Tibial artery (tissue), 4 donors: ENCODE results near the gene ADGRL3.

Source experiments
- DNase-seq, 2 donors: peaks; one replicate each; pipeline ENCODE4 v3.0.0-alpha.2; 2019
- H3K27ac ChIP-seq, 2 donors: fragments of 200-600 bp; sonication (generic) in 1 of 2; 1 replicate in 1 of 2; 2 replicates in 1 of 2; pipeline ENCODE4 v1.5.1; 2018 to 2019; ENCODE audit warnings: mild to moderate bottlenecking in 1 of 2
- H3K27me3 ChIP-seq, 2 donors: fragments of 200-600 bp; sonication (generic) in 1 of 2; one replicate each; pipeline versions ENCODE4 v1.5.1 to v1.6.0; 2016 to 2019
- H3K36me3 ChIP-seq, 3 donors: fragments of 200-600 bp; sonication (generic) in 2 of 3; one replicate each; pipeline ENCODE4 v1.5.1; 2016 to 2019; ENCODE audit warnings: mild to moderate bottlenecking in 2 of 3
- H3K4me1 ChIP-seq, 4 donors: fragments of 200-600 bp; sonication (generic) in 2 of 4; 1 replicate in 3 of 4; 2 replicates in 1 of 4; pipeline ENCODE4 v1.5.1; 2016 to 2019
- H3K4me3 ChIP-seq, 2 donors: fragments of 200-600 bp; sonication (generic) in 1 of 2; 1 replicate in 1 of 2; 2 replicates in 1 of 2; pipeline ENCODE4 v1.5.1; 2018 to 2019; ENCODE audit warnings: mild to moderate bottlenecking in 2 of 2
- H3K9me3 ChIP-seq, 3 donors: fragments of 200-600 bp; sonication (generic) in 1 of 3; one replicate each; pipeline ENCODE4 v1.5.1; 2016 to 2019
- intact Hi-C: fragments of 100-400 bp; cut with DNase I; formaldehyde crosslinking; loops from one replicate; pipeline ENCODE4 v1.15.0; 2023; ENCODE audit warnings: low total_unique reads
- TF ChIP-seq, protein P1 (sequence below), 2 experiments: fragments of 200-600 bp in 1 of 2; fragments of 450-650 bp in 1 of 2; IDR thresholded peaks; one replicate each; pipeline ENCODE4 v1.5.1; 2017 to 2019; ENCODE audit warnings: antibody characterized with exemption in 2 of 2, mild to moderate bottlenecking in 1 of 2, moderate library complexity in 1 of 2

The ADGRL3 gene

DNA sequence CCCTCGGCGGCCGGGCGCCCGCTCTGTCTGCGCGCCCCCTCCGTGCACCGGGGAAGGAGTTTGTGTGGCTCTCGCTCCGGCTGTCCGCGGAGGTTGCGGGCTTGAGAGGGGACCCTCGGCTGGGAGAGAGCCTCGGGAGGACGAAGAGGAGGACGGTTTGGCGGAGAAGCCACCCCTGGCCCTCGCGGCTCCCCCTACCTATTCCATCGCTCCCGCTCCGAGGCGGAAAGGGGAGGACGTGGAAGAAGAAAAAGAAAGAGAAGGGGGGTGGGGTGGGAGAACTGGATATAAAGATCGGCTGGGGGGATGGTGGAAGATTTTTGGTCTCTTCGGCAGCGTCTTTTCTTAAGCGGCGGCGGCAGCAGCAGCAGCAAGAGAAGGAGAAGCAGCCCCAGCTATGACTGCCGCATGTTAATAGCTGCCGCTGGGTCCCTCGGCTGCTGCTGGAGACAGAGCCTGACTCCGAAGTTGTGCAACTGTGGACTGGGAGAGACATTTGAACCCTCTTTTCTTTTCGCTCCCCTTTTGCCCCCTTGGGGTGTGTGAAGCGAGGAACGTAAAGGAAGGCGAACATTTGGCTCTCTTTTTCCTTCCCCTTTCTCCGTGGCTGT lies 895 bp downstream of the ADGRL3 start:
- intact Hi-C loops, result loop anchor here (10.0 kb wide), 2 partner anchors 74 to 174 kb away; no protein-coding TSS in a partner anchor

DNA sequence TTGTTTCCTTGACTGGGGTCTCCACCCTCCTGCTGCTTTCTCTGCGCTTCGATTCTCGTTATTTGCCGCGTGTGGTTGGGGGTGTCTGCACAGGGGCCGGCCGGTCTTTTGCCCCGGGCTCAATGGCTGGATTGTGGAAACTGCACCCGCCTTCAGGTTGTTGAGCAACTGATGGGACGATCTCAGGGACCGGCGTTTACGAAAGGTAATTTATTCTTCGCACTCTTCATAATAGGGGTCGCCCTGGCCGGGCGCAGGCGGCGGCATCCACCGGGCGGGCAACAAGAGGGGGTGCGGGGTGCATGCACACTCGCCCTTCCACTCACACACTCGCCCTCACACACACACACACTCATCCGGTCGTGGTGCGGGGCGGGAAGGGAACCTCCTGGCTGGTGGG lies 1.4 kb downstream of the ADGRL3 start:
- TF ChIP-seq, protein P1, sequence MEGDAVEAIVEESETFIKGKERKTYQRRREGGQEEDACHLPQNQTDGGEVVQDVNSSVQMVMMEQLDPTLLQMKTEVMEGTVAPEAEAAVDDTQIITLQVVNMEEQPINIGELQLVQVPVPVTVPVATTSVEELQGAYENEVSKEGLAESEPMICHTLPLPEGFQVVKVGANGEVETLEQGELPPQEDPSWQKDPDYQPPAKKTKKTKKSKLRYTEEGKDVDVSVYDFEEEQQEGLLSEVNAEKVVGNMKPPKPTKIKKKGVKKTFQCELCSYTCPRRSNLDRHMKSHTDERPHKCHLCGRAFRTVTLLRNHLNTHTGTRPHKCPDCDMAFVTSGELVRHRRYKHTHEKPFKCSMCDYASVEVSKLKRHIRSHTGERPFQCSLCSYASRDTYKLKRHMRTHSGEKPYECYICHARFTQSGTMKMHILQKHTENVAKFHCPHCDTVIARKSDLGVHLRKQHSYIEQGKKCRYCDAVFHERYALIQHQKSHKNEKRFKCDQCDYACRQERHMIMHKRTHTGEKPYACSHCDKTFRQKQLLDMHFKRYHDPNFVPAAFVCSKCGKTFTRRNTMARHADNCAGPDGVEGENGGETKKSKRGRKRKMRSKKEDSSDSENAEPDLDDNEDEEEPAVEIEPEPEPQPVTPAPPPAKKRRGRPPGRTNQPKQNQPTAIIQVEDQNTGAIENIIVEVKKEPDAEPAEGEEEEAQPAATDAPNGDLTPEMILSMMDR (IDR thresholded peaks at IDR 0.05), result no peak
- no peaks in the 10 kb centered on the region for H3K36me3 ChIP-seq
- no peak for DNase-seq
- H3K4me3 ChIP-seq, result peak overlapping the region; percentile 83 to 89
- no peaks in the 10 kb centered on the region for H3K27me3 ChIP-seq
- peak overlapping the region; percentile 85 to 86 for H3K27ac ChIP-seq
- H3K9me3 ChIP-seq, result no peaks in the 10 kb centered on the region
- intact Hi-C loops, result loop anchor here (10.0 kb wide), 2 partner anchors 73 to 173 kb away; no protein-coding TSS in a partner anchor
- peaks cover 0 to 16% (median 3%) of the 10 kb centered on the region in 4 donors for H3K4me1 ChIP-seq

More for the DNA sequence above, 895 bp downstream of the ADGRL3 start:
- H3K36me3 ChIP-seq, result no peaks in the 10 kb centered on the region
- TF ChIP-seq, protein P1 (IDR thresholded peaks at IDR 0.05), result no peak
- no peaks in the 10 kb centered on the region for H3K27me3 ChIP-seq
- peak overlapping the region; percentile 83 to 89 for H3K4me3 ChIP-seq
- H3K4me1 ChIP-seq, result peaks cover 0 to 10% (median 3%) of the 10 kb centered on the region in 4 donors
- H3K9me3 ChIP-seq, result no peaks in the 10 kb centered on the region
- peak in 1 of 2 donors; percentile 37 for DNase-seq
- H3K27ac ChIP-seq, result peak overlapping the region; percentile 85 to 86

DNA sequence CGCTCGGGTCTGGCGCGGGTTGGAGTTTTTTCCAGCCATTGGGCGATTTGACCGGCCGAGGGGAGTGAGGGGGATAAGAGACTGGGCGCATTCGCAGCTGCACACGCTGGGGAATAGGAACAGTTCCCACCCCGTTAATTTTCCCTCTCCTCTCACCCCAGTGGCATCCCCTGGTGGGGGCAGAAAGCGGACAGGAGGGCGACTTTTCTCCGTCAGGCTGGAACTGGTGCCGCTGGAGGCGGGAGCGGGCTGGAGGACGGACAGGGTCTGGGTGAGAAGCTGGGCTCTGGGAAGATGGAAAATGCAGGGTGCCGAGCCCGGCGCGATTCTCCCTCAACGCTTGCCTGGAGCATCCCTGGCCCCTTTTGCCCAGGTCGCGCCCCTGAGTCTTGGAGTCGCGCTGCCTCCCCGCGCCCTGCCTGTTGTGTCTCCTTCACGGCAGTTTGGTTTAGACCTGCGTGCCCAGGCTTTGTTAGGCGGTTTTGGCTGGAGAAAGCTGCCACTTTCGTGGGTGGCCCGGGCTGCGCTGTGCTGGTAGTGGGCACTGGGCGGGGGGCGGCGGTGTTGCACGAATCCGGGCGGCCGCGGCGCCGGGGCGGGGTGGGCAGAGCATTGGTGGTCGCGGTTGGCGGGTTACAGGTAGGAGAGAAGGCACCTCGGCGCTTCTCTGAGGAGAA lies 2.0 kb downstream of the ADGRL3 start:
- intact Hi-C loops, result loop anchor here (10.0 kb wide), 2 partner anchors 73 to 173 kb away; no protein-coding TSS in a partner anchor
- Histone ChIP-seq H3K27me3 (no peaks in the 10 kb centered on the region), H3K4me1 (peaks cover 0 to 19% (median 3%) of the 10 kb centered on the region in 4 donors), H3K36me3 (no peaks in the 10 kb centered on the region), H3K27ac (peak overlapping the region; percentile 85 to 86), H3K4me3 (peak overlapping the region; percentile 83 to 89), H3K9me3 (no peaks in the 10 kb centered on the region)
- TF ChIP-seq, protein P1 (IDR thresholded peaks at IDR 0.05), result peak; percentile 27 to 29
- DNase-seq, result peak; percentile 24 to 68

DNA sequence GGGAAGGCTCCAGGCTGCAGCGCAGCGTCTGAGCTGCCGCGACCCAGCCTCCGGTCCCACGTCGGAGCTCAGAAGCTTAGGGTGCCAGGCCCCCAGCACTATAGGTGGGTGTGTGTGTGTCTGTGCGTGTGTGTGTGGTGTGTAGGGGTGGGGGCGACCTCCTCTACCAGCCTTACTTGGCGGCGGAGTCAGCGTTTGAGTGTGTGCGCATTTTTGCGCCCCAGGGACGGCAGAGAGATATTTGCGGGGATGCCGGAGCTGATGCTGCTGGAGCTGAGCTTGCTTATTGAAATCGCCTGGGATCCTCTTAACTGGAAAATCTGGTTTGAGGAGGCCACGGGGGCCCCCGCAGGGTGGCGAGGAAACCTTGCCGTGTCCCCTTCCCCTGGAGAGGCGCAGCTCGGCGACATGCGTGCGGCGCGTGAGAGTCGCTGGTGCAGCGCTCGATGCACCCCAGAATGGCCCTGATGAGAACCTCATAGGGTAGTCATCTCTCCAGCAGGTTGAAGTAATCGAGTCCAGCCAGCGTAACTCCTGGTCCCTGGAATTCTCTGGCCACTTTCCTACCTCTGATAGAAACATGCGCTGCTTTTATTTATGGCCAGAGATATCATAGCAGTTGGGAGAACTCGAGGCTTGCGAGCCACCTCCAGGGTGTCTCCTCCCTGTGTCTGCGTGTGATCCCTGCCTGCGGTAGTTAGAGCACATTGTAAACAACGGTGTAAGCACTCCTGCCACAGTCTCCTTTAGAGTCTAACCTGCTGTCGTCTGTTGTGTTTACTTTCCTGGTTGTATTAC lies 2.7 kb downstream of the ADGRL3 start:
- Histone ChIP-seq H3K4me1 (peaks cover 0 to 20% (median 3%) of the 10 kb centered on the region in 4 donors), H3K27me3 (no peaks in the 10 kb centered on the region), H3K9me3 (no peaks in the 10 kb centered on the region), H3K27ac (peak overlapping the region; percentile 85 to 86), H3K36me3 (no peaks in the 10 kb centered on the region), H3K4me3 (peak overlapping the region; percentile 83 to 89)
- no peak for DNase-seq
- TF ChIP-seq, protein P1 (IDR thresholded peaks at IDR 0.05), result no peak
- intact Hi-C loops, result loop anchor here (10.0 kb wide), 2 partner anchors 72 to 172 kb away; no protein-coding TSS in a partner anchor

DNA sequence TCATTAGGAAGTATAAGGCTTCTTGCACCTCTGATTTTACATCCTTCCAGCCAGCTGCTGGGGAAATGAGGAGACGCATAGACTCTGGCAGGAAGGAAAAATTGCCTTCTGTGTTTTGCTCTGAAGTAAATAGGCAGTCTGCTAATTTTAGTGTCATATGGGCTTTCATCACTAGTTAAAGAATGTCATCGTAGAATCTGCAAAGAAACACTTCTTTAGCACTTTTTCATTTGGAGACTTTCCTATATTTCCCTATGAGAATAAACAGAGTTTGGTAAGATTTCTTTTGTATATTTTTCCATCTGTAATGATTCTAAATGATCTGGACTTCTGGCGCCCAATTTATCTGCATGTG lies 3.3 kb downstream of the ADGRL3 start:
- TF ChIP-seq, protein P1 (IDR thresholded peaks at IDR 0.05), result no peak
- H3K9me3 ChIP-seq, result no peaks in the 10 kb centered on the region
- DNase-seq, result no peak
- peak overlapping the region; percentile 85 to 86 for H3K27ac ChIP-seq
- intact Hi-C loops, result loop anchor here (10.0 kb wide), 2 partner anchors 71 to 171 kb away; no protein-coding TSS in a partner anchor
- H3K4me1 ChIP-seq, result peaks cover 0 to 25% (median 3%) of the 10 kb centered on the region in 4 donors
- H3K27me3 ChIP-seq, result no peaks in the 10 kb centered on the region
- peak overlapping the region; percentile 83 to 89 for H3K4me3 ChIP-seq
- no peaks in the 10 kb centered on the region for H3K36me3 ChIP-seq
